Transverse colon (tissue), 4 donors: ENCODE measurements around the gene MGAT5.

ENCODE experiments used
- POLR2AphosphoS5 ChIP-seq, 3 donors: sonication (generic); formaldehyde crosslinking; IDR thresholded peaks; one replicate each; pipeline ENCODE4 v1.6.1; 2016; ENCODE audit warnings: antibody characterized with exemption in 3 of 3
- TF ChIP-seq, protein P1 (sequence below), 5 experiments: fragments of 200-600 bp in 3 of 5; fragments of 450-650 bp in 2 of 5; sonication (generic) in 3 of 5; IDR thresholded peaks; 1 replicate in 2 of 5; 2 replicates in 3 of 5; pipeline ENCODE4 v1.5.1; 2016 to 2017; ENCODE audit warnings: antibody characterized with exemption in 5 of 5, inconsistent platforms in 3 of 5, mild to moderate bottlenecking in 2 of 5, moderate library complexity in 1 of 5

DNA sequence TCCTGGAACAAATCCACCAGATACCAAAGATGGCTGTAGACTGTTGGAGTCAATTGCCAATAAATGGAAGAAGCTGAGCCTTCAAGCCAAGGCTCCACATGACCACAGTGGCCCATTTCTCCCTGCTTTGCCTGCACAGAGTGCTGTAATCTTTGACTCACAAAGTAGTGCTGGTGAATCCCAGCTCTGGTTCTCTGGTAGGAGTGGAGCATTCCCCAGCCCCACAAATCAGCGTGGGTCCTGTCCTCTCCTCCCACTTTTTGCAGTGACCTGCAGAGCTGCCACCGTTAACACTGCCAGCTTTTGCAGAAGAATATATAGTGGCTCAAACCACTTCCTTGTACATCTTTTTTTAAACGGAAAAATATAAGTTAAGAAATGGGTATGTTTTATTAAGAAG is 93.9 kb downstream of the MGAT5 start:
- no peak for TF ChIP-seq POLR2AphosphoS5 (IDR thresholded peaks at IDR 0.05)
- TF ChIP-seq, protein P1, sequence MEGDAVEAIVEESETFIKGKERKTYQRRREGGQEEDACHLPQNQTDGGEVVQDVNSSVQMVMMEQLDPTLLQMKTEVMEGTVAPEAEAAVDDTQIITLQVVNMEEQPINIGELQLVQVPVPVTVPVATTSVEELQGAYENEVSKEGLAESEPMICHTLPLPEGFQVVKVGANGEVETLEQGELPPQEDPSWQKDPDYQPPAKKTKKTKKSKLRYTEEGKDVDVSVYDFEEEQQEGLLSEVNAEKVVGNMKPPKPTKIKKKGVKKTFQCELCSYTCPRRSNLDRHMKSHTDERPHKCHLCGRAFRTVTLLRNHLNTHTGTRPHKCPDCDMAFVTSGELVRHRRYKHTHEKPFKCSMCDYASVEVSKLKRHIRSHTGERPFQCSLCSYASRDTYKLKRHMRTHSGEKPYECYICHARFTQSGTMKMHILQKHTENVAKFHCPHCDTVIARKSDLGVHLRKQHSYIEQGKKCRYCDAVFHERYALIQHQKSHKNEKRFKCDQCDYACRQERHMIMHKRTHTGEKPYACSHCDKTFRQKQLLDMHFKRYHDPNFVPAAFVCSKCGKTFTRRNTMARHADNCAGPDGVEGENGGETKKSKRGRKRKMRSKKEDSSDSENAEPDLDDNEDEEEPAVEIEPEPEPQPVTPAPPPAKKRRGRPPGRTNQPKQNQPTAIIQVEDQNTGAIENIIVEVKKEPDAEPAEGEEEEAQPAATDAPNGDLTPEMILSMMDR (IDR thresholded peaks at IDR 0.05): no peak
